GM12801 (cell line): ENCODE data around the gene SHC4.

Source experiments
- CTCF ChIP-seq: IDR thresholded peaks from one replicate; pipeline ENCODE4 v1.5.1; 2011; ENCODE audit warnings: control low read depth; ENCODE audit not compliant: insufficient read length; ENCODE audit errors: extremely low read depth

Gene SHC4

GRCh38 chr15:48832648-48833047 lies 131.1 kb downstream of the SHC4 start:
- no peak for TF ChIP-seq CTCF

DNA sequence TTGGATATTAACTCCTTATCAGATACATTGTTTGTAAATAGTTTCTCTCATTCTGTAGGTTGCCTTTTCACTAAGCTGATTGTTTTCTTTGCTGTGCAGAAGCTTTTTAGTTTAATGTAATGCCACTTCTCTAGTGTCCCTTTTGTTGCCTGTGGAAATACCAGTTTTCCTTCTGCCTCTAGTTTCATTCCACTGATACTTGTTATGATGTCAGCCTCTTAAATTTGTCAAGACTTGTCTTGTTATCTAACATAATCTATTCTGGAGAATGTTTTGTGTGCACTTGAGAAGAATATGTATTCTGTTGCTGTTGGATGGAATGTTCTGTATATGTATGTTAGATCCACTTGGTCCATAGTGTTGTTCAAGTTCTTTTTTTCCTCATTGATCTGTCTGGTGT lies 134.8 kb downstream of the SHC4 start:
- TF ChIP-seq CTCF = no peak

GRCh38 chr15:48828471-48828870 lies 135.2 kb downstream of the SHC4 start:
- no peak for TF ChIP-seq CTCF

GRCh38 chr15:48825075-48825474 lies 138.6 kb downstream of the SHC4 start:
- no peak for TF ChIP-seq CTCF

GRCh38 chr15:48823706-48824105 lies 140.0 kb downstream of the SHC4 start:
- TF ChIP-seq CTCF = no peak

DNA sequence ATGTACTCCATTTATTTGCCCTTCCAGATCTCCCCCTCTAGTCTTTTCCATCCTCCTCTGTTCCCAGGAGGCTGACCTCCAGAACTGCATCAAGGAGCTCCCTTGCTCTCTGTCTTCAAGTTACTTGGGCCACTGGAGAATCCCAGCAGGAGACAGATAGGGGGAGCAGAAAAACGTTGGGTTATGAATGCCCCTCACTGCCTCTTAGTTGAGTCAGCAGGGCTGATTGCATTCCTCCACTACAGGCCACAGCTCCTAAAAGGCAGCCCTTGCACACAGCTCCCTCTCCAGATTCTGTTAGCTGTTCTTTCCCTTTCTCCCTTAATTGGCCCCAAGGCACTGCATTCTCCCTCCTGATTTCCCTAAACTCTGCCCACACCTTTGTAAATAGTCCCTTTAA lies 140.5 kb downstream of the SHC4 start:
- no peak for TF ChIP-seq CTCF

DNA sequence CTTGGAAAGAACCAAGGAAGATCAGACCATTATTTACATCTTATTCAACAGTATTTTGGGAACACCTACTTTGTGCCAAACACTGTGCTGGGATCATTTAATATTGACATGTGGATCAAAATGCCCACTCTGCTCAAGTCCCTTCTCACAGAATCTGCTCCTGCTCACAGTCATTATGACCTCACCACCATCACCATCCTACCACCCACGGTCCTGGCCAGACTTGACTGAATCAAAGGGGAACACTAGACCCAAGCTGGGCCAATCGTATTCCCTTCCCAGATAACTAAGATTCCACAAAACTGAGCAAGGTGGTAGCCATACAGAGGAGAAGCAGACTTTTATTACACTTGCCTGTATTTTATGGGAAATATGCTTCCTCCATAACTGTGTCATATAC lies 149.4 kb downstream of the SHC4 start:
- no peak for TF ChIP-seq CTCF
